Transverse colon (tissue), 3 donors: Measurements from ENCODE around the gene LRRC42.

Experiments used
- CTCF ChIP-seq, 5 experiments: fragments of 200-600 bp in 3 of 5; fragments of 450-650 bp in 2 of 5; sonication (generic) in 3 of 5; IDR thresholded peaks; 1 replicate in 2 of 5; 2 replicates in 3 of 5; pipeline ENCODE4 v1.5.1; 2016 to 2017; ENCODE audit warnings: antibody characterized with exemption in 5 of 5, inconsistent platforms in 3 of 5, mild to moderate bottlenecking in 2 of 5, moderate library complexity in 1 of 5
- POLR2A ChIP-seq: fragments of 450-650 bp; IDR thresholded peaks from one replicate; pipeline ENCODE4 v1.6.1; 2016; ENCODE audit warnings: antibody characterized with exemption, mild to moderate bottlenecking, moderate library complexity

GRCh38 chr1:53948291-53948690, 2.1 kb downstream of the LRRC42 start:
- TF ChIP-seq CTCF (IDR thresholded peaks at IDR 0.05) (no peak), POLR2A (no peak)
